Skeletal muscle satellite cell (primary cell): ENCODE measurements around the gene FOSL1. TPM values are rescaled to one million over a fixed set of nuclear protein-coding genes. Genes with fewer than 3 reads are reported as not detected.

Experiments
- H3K27me3 ChIP-seq: 2 replicates; pipeline ENCODE4 v1.7.0; 2013; ENCODE audit warnings: low read length; ENCODE audit not compliant: control insufficient read depth, insufficient read depth
- H3K36me3 ChIP-seq: 2 replicates; pipeline ENCODE4 v1.7.0; 2013; ENCODE audit warnings: mild to moderate bottlenecking, control low read depth, low read length; ENCODE audit not compliant: insufficient read depth
- H3K4me1 ChIP-seq: 2 replicates; pipeline ENCODE4 v1.7.0; 2013; ENCODE audit warnings: low read length; ENCODE audit not compliant: control insufficient read depth, insufficient read depth
- H3K4me2 ChIP-seq: 2 replicates; pipeline ENCODE4 v1.7.0; 2013; ENCODE audit warnings: mild to moderate bottlenecking, low read length
- H3K4me3 ChIP-seq: 2 replicates; pipeline ENCODE4 v1.7.0; 2013; ENCODE audit warnings: low read length
- H3K9ac ChIP-seq: 2 replicates; pipeline ENCODE4 v1.7.0; 2013; ENCODE audit warnings: mild to moderate bottlenecking, low read depth, low read length, moderate library complexity
- H3K9me3 ChIP-seq: replicated peaks from 2 replicates; pipeline ENCODE4 v1.7.0; 2013; ENCODE audit warnings: mild to moderate bottlenecking, control low read depth, low read length
- total RNA-seq: library from RNA; depleted of rRNA; stranded (reverse); fragments of >200 nt; gene quantifications from 2 replicates; pipeline ENCODE4 v1.2.3, GENCODE V29; 2012; rRNA removed

FOSL1 gene
- total RNA-seq, result 65.9 and 97.2 TPM in 2 replicates

DNA sequence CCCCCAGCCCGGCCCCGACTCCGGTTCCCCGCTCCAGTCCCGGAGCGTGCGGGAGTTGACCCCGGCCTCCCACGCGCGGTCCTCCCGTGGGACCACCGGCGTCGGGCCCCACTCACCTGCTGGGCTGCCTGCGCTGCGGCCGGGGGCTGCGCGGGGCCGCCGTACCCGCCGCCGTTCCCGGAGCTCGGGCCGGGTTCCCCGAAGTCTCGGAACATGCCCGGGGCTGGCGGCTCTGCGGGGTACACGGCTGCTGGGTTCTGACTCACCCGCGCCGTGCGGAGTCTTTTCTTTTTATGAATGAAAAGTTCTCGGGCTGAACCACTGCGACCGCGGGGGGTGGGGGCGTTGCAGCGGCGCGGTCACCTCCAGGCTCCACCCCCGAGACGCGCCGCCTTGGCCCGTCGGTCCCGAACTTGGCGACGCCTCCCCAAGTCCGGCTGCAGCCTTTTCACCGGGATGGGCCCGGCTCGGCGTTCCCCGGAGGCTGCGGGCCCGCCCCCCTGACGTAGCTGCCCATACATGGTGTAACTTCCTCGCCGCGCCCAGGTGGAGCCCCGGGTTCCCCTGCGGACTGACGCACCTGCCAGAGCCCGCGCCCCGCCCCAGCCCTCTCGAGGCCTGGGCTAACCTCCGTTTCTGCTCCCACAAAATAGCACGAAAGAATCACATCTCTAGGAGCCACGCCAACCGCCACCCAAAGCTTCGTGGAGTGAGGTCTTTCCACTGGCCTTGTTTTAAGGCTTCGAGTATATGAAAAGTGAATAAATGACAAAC is at the start of gene FOSL1:
Gene FOSL1, minus strand, starts transcription at position 264 of the 774 bp plus-strand sequence. Its CDS starts 49 bp downstream, at position 215.
- Histone ChIP-seq H3K4me2 (peak within 1 kb of the TSS; percentile 82), H3K36me3 (peaks cover 39% of the 10 kb centered on the region), H3K4me3 (peak within 1 kb of the TSS; percentile 86), H3K9ac (peak within 1 kb of the TSS; percentile 96), H3K27me3 (no peaks in the 10 kb centered on the region), H3K9me3 (no peaks in the 10 kb centered on the region), H3K4me1 (peaks cover 60% of the 10 kb centered on the region)

DNA sequence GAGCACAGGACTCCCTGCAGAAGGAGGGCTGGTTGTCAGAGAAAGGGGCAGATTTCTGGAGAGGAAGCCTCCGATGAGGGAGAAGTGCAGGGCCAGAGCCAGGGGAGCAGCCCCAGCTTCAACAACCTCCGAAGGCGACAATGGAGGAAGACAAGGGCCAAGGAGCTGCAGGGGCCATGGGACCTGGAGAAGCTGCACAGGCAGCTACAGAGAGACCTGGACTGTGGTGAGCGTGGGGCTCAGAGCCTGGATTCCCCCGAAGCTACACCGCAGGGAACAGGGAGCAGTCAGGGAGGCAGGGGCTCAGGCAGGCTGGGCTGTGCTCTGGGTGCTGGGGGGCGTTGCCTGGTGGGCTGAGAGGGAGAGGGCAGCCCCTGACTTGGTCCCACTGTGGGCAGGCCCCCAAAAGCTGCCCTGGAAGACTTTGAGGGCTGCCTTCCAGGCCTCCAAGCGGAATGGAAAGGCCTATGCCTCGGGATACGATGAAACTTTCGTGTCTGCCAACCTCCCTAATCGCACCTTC is 47.5 kb upstream of the FOSL1 start:
- no peak overlapping the region for H3K9ac ChIP-seq
- no peaks in the 10 kb centered on the region for H3K36me3 ChIP-seq
- H3K4me1 ChIP-seq, result no peaks in the 10 kb centered on the region
- H3K27me3 ChIP-seq, result no peaks in the 10 kb centered on the region
- H3K4me3 ChIP-seq, result no peak overlapping the region
- no peak overlapping the region for H3K4me2 ChIP-seq
- H3K9me3 ChIP-seq, result no peaks in the 10 kb centered on the region

DNA sequence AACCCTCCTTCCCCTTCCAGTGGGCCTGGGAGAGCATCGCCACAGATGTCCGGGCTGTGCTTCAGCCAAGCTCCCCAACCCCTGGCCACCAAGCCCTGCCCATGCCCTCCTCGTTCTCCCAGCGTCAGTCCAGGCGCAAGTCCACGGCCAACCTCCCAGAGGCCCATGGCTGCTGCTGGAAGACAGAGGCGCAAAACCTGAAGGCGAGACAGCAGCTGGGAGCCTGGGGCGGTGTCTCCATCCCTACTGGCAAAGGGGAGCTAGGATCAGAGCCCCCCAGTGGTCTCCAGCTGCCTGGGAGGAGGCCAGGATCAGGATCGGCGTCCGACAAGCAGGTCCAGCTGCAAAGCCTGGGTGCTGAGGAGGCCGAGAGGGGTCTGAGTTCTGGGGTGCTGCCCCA is 46.9 kb upstream of the FOSL1 start:
- Histone ChIP-seq H3K9ac (no peak overlapping the region), H3K27me3 (no peaks in the 10 kb centered on the region), H3K9me3 (no peaks in the 10 kb centered on the region), H3K4me1 (peaks cover 4% of the 10 kb centered on the region), H3K36me3 (no peaks in the 10 kb centered on the region), H3K4me2 (no peak overlapping the region), H3K4me3 (no peak overlapping the region)

GRCh38 chr11:65946655-65947054 is 46.5 kb upstream of the FOSL1 start:
- Histone ChIP-seq H3K27me3 (no peaks in the 10 kb centered on the region), H3K36me3 (no peaks in the 10 kb centered on the region), H3K4me3 (no peak overlapping the region), H3K4me2 (no peak overlapping the region), H3K9me3 (no peaks in the 10 kb centered on the region), H3K4me1 (peaks cover 8% of the 10 kb centered on the region), H3K9ac (no peak overlapping the region)

- H3K4me3 ChIP-seq, result no peak overlapping the region
Measured at GRCh38 chr11:65945941-65946558, 45.9 kb upstream of the FOSL1 start.

GRCh38 chr11:65945430-65945911 is 45.3 kb upstream of the FOSL1 start, which contains the start of gene TSGA10IP:
TSS of gene TSGA10IP (plus strand) at chr11:65945480. CDS start at chr11:65945676, 196 bp downstream.
- Histone ChIP-seq H3K9ac (no peak within 1 kb of the TSS), H3K4me2 (no peak within 1 kb of the TSS), H3K27me3 (no peaks in the 10 kb centered on the region), H3K9me3 (no peaks in the 10 kb centered on the region), H3K4me3 (no peak within 1 kb of the TSS), H3K4me1 (peaks cover 20% of the 10 kb centered on the region), H3K36me3 (no peaks in the 10 kb centered on the region)

More at GRCh38 chr11:65945941-65946558, 45.9 kb upstream of the FOSL1 start:
- no peak overlapping the region for H3K4me2 ChIP-seq
- H3K36me3 ChIP-seq, result no peaks in the 10 kb centered on the region
- H3K4me1 ChIP-seq, result peaks cover 14% of the 10 kb centered on the region
- H3K9me3 ChIP-seq, result no peaks in the 10 kb centered on the region
- H3K9ac ChIP-seq, result no peak overlapping the region
- no peaks in the 10 kb centered on the region for H3K27me3 ChIP-seq

- Histone ChIP-seq H3K4me1 (peaks cover 23% of the 10 kb centered on the region), H3K4me3 (no peak overlapping the region), H3K9ac (no peak overlapping the region), H3K9me3 (no peaks in the 10 kb centered on the region), H3K36me3 (no peaks in the 10 kb centered on the region), H3K27me3 (no peaks in the 10 kb centered on the region), H3K4me2 (no peak overlapping the region)
Measured at GRCh38 chr11:65944767-65945166, 44.6 kb upstream of the FOSL1 start.

DNA sequence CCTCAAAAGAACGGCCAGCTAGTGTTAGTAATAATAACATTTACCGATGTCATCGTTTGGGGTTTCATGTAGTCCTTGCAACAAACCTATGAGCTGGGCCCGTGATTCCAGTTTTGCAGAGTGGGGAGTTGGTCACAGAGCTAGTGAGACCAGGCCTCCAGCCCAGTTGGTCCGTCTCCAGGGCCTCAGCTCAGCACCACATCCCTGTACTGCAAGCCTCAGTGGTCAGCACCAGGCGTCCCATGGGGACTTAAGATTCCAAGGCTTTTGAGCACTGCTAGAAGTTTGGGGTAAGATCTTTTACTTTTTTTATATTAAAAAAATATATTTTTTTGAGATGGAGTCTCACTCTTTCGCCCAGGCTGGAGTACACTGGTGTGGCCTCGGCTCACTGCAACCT is 44.0 kb upstream of the FOSL1 start:
- no peak overlapping the region for H3K4me2 ChIP-seq
- no peaks in the 10 kb centered on the region for H3K9me3 ChIP-seq
- H3K27me3 ChIP-seq, result no peaks in the 10 kb centered on the region
- H3K4me1 ChIP-seq, result peaks cover 23% of the 10 kb centered on the region
- no peak overlapping the region for H3K9ac ChIP-seq
- no peak overlapping the region for H3K4me3 ChIP-seq
- no peaks in the 10 kb centered on the region for H3K36me3 ChIP-seq

DNA sequence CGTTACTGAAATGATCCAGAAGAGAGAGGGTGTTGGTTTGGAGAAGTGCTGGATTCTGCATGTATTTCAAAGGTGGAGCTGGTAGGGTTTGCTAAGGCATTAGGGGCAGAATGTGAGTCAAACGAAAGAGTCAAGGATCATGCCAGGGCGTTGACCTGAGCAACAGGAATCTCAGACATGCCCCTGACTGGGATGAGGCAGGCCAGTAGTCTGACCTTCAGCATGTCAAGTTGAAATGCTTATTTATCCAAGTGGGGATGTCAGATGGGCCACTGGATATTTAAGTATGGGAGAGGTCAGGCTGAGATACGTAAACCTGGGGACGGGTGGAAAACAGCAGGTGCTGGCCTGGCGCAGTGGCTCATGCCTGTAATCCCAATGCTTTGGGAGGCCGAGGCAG is 42.3 kb upstream of the FOSL1 start:
- Histone ChIP-seq H3K9me3 (no peaks in the 10 kb centered on the region), H3K36me3 (no peaks in the 10 kb centered on the region), H3K4me3 (no peak overlapping the region), H3K9ac (no peak overlapping the region), H3K4me1 (peaks cover 23% of the 10 kb centered on the region), H3K27me3 (no peaks in the 10 kb centered on the region), H3K4me2 (no peak overlapping the region)

- no peaks in the 10 kb centered on the region for H3K36me3 ChIP-seq
- H3K27me3 ChIP-seq, result no peaks in the 10 kb centered on the region
- H3K9ac ChIP-seq, result peak overlapping the region; percentile 49
- peak overlapping the region; percentile 33 for H3K4me3 ChIP-seq
- H3K9me3 ChIP-seq, result no peaks in the 10 kb centered on the region
- peaks cover 23% of the 10 kb centered on the region for H3K4me1 ChIP-seq
- peak overlapping the region; percentile 76 for H3K4me2 ChIP-seq
Measured at GRCh38 chr11:65941720-65942310, 41.6 kb upstream of the FOSL1 start.

DNA sequence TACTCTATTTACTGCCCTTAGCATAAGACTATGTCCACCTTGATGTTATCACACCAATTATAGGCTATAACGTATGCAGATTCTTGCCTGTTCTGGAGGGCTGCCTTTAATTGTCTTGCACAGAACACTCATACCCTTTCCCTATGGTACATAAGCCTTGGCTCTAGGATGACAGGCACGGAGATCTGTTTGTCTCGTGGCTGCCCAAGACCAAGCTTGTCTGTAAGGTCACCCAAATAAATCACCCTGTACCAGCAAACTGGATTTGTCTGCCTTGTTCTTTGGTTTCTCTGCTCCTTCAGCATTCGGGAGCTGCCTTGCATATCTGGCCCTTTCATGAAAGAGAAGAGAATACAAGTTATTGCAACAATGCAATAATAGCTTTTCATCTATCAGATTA is 37.6 kb upstream of the FOSL1 start:
- H3K9ac ChIP-seq, result no peak overlapping the region
- no peaks in the 10 kb centered on the region for H3K36me3 ChIP-seq
- H3K9me3 ChIP-seq, result no peaks in the 10 kb centered on the region
- H3K4me1 ChIP-seq, result peaks cover 23% of the 10 kb centered on the region
- no peak overlapping the region for H3K4me3 ChIP-seq
- H3K4me2 ChIP-seq, result no peak overlapping the region
- H3K27me3 ChIP-seq, result no peaks in the 10 kb centered on the region
